H1 (cell line): ENCODE measurements around the gene TLE3. TPM values are rescaled to one million over a fixed set of nuclear protein-coding genes. Genes with fewer than 3 reads are reported as not detected.

Source experiments
- CTCF ChIA-PET: fragments of 300-600 bp; sonication (Branson Sonifier 250); formaldehyde crosslinking; loops from one replicate; lab custom pipeline; 2021; ENCODE audit not compliant: partially characterized antibody; lab: Charles Lee
- POLR2A ChIA-PET: fragments of 300-600 bp; sonication (Branson Sonifier 250); formaldehyde crosslinking; loops from one replicate; lab custom pipeline; 2021; ENCODE audit warnings: inconsistent platforms; ENCODE audit not compliant: partially characterized antibody; lab: Charles Lee
- DNase-seq, 2 experiments: peaks; one replicate each; pipeline versions ENCODE4 v3.0.0 to v3.0.0-alpha.2; 2010 to 2022; ENCODE audit warnings: low spot score in 2 of 2, low read depth in 1 of 2, mixed read lengths in 1 of 2
- FAIRE-seq: peaks from 2 replicates; lab custom pipeline; 2011; peaks lifted over from hg19 to GRCh38; lab: Jason Lieb, UNC
- H2AFZ ChIP-seq: 2 replicates; pipeline ENCODE4 v1.8.1; 2012; ENCODE audit warnings: low read length, inconsistent platforms
- H2AK5ac ChIP-seq: 2 replicates; pipeline ENCODE4 v1.6.1; 2013; ENCODE audit warnings: low read depth, low read length
- H2BK120ac ChIP-seq: replicated peaks from 2 replicates; pipeline ENCODE3; 2013; ENCODE audit warnings: low read depth, low read length, inconsistent platforms
- H2BK12ac ChIP-seq: 2 replicates; pipeline ENCODE4 v1.6.1; 2013; ENCODE audit warnings: low read depth, low read length
- H2BK15ac ChIP-seq: 2 replicates; pipeline ENCODE4 v1.6.1; 2013; ENCODE audit warnings: low read length
- H2BK20ac ChIP-seq: 2 replicates; pipeline ENCODE4 v1.6.1; 2013; ENCODE audit warnings: low read length
- H2BK5ac ChIP-seq: 2 replicates; pipeline ENCODE4 v1.6.1; 2013; ENCODE audit warnings: low read depth, low read length
- H3K14ac ChIP-seq: 2 replicates; pipeline ENCODE4 v1.6.1; 2013; ENCODE audit warnings: inconsistent platforms; ENCODE audit not compliant: insufficient read length
- H3K18ac ChIP-seq: 2 replicates; pipeline ENCODE4 v1.6.1; 2013; ENCODE audit warnings: low read length; ENCODE audit errors: extremely low read depth
- H3K23ac ChIP-seq: 2 replicates; pipeline ENCODE4 v1.6.1; 2013; ENCODE audit warnings: inconsistent platforms; ENCODE audit not compliant: insufficient read length
- H3K23me2 ChIP-seq: 2 replicates; pipeline ENCODE4 v1.6.1; 2013; ENCODE audit warnings: low read depth, low read length
- H3K27ac ChIP-seq: 2 replicates; pipeline ENCODE4 v1.6.1; 2011; ENCODE audit warnings: low read depth, low read length, inconsistent platforms
- H3K27me3 ChIP-seq, 4 experiments: replicated peaks in 1 of 4; 1 replicate in 1 of 4; 2 replicates in 3 of 4; pipeline versions ENCODE4 v1.6.1 to v1.8.1; 2011 to 2013; ENCODE audit warnings: low read length in 3 of 4, mild to moderate bottlenecking in 3 of 4, inconsistent platforms in 2 of 4, mixed read lengths in 2 of 4, moderate library complexity in 1 of 4; ENCODE audit not compliant: control insufficient read depth in 3 of 4, insufficient read depth in 3 of 4; ENCODE audit errors: extremely low read depth in 1 of 4
- H3K36me3 ChIP-seq, 4 experiments: 2 replicates each; pipeline versions ENCODE4 v1.6.1 to v1.8.1; 2011 to 2013; ENCODE audit warnings: mild to moderate bottlenecking in 4 of 4, low read length in 3 of 4, moderate library complexity in 2 of 4, control low read depth in 1 of 4, inconsistent platforms in 1 of 4; ENCODE audit not compliant: insufficient read depth in 4 of 4, control insufficient read depth in 2 of 4
- H3K4ac ChIP-seq: replicated peaks from 2 replicates; pipeline ENCODE3; 2013; ENCODE audit warnings: low read length, low read depth, mixed read lengths, inconsistent platforms; ENCODE audit not compliant: insufficient read length
- H3K4me1 ChIP-seq, 4 experiments: replicated peaks in 1 of 4; 1 replicate in 1 of 4; 2 replicates in 3 of 4; pipeline versions ENCODE4 v1.6.1 to v1.8.1; 2011 to 2013; ENCODE audit warnings: low read length in 3 of 4, inconsistent platforms in 2 of 4, mixed read lengths in 1 of 4; ENCODE audit not compliant: insufficient read depth in 4 of 4, control insufficient read depth in 3 of 4
- H3K4me2 ChIP-seq, 2 experiments: 2 replicates each; pipeline versions ENCODE4 v1.6.1 to v1.8.1; 2011 to 2013; ENCODE audit warnings: low read depth in 2 of 2, low read length in 2 of 2, control low read depth in 1 of 2, inconsistent platforms in 1 of 2, mild to moderate bottlenecking in 1 of 2; ENCODE audit not compliant: insufficient read depth in 1 of 2
- H3K4me3 ChIP-seq, 4 experiments: fragments of 200-600, 300-600 bp in 1 of 4; sonication (generic), shearing (Covaris generic), sonication (Bioruptor Twin) in 1 of 4; 2 replicates each; pipeline versions ENCODE4 v1.5.1 to v1.8.1; 2011 to 2016; ENCODE audit warnings: low read length in 4 of 4, low read depth in 3 of 4, control low read depth in 2 of 4, inconsistent platforms in 2 of 4, mild to moderate bottlenecking in 2 of 4, mixed read lengths in 1 of 4, moderate library complexity in 1 of 4; ENCODE audit not compliant: insufficient read depth in 2 of 4; ENCODE audit errors: extremely low read depth in 1 of 4
- H3K56ac ChIP-seq: replicated peaks from 2 replicates; pipeline ENCODE3; 2013; ENCODE audit warnings: low read depth, mild to moderate bottlenecking, mixed read lengths, low read length, inconsistent platforms; ENCODE audit not compliant: insufficient read length
- H3K79me1 ChIP-seq: 2 replicates; pipeline ENCODE4 v1.6.1; 2013; ENCODE audit warnings: low read depth, low read length, control low read depth
- H3K79me2 ChIP-seq, 2 experiments: 2 replicates each; pipeline versions ENCODE4 v1.6.1 to v1.8.1; 2012 to 2013; ENCODE audit warnings: low read length in 2 of 2, mild to moderate bottlenecking in 2 of 2, inconsistent platforms in 1 of 2; ENCODE audit not compliant: insufficient read depth in 2 of 2, control insufficient read depth in 1 of 2
- H3K9ac ChIP-seq, 4 experiments: replicated peaks in 1 of 4; 1 replicate in 1 of 4; 2 replicates in 3 of 4; pipeline versions ENCODE4 v1.6.1 to v1.8.1; 2011 to 2013; ENCODE audit warnings: low read depth in 3 of 4, low read length in 3 of 4, control low read depth in 2 of 4, mild to moderate bottlenecking in 2 of 4, moderate library complexity in 2 of 4, inconsistent platforms in 1 of 4; ENCODE audit errors: extremely low read depth in 1 of 4
- H3K9me3 ChIP-seq, 2 experiments: 2 replicates each; pipeline versions ENCODE4 v1.6.1 to v1.8.1; 2012 to 2013; ENCODE audit warnings: mild to moderate bottlenecking in 2 of 2, moderate library complexity in 2 of 2, control low read depth in 1 of 2, inconsistent platforms in 1 of 2, low read depth in 1 of 2, low read length in 1 of 2, mixed read lengths in 1 of 2; ENCODE audit not compliant: insufficient read depth in 2 of 2
- H4K20me1 ChIP-seq, 2 experiments: replicated peaks in 1 of 2; 2 replicates each; pipeline versions ENCODE3 to v1.8.1; 2011 to 2013; ENCODE audit warnings: inconsistent platforms in 2 of 2, low read length in 2 of 2, mild to moderate bottlenecking in 1 of 2; ENCODE audit not compliant: insufficient read depth in 2 of 2, control insufficient read depth in 1 of 2
- H4K5ac ChIP-seq: 2 replicates; pipeline ENCODE4 v1.6.1; 2013; ENCODE audit warnings: low read length, low read depth, mixed read lengths, inconsistent platforms; ENCODE audit not compliant: insufficient read length
- H4K8ac ChIP-seq: 2 replicates; pipeline ENCODE4 v1.8.0; 2013; ENCODE audit warnings: mild to moderate bottlenecking, moderate library complexity, low read length, inconsistent platforms; ENCODE audit not compliant: insufficient read depth; ENCODE audit errors: extremely low read depth
- H4K91ac ChIP-seq: replicated peaks from 2 replicates; pipeline ENCODE3; 2013; ENCODE audit warnings: low read length, mixed read lengths, inconsistent platforms; ENCODE audit not compliant: insufficient read length
- CREB1 ChIP-seq: IDR thresholded peaks from 2 replicates; pipeline ENCODE4 v1.6.1; 2012; ENCODE audit warnings: inconsistent platforms
- RXRA ChIP-seq: IDR thresholded peaks from 2 replicates; pipeline ENCODE4 v1.6.1; 2011; ENCODE audit warnings: low read depth, mild to moderate bottlenecking, low read length, moderate library complexity; ENCODE audit not compliant: insufficient read depth
- SUZ12 ChIP-seq: fragments of 200-600 bp; sonication (generic); IDR thresholded peaks from 2 replicates; pipeline ENCODE4 v1.6.1; 2012; ENCODE audit warnings: mild to moderate bottlenecking, inconsistent platforms, low read length, moderate library complexity, mixed read lengths
- TAF1 ChIP-seq: IDR thresholded peaks from 2 replicates; pipeline ENCODE4 v1.6.1; 2011; ENCODE audit warnings: mild to moderate bottlenecking, low read depth, low read length
- WGBS, 2 experiments: shearing (Covaris generic) in 1 of 2; methylation state at CpG; one replicate each; pipeline versions ENCODE4 v1.1.6 to v1.1.7; 2013 to 2015; ENCODE audit warnings: low lambda C conversion rate in 2 of 2, mixed read lengths in 2 of 2, inconsistent platforms in 1 of 2, low coverage in 1 of 2, missing lambda C conversion rate in 1 of 2; ENCODE audit not compliant: insufficient replicate concordance in 2 of 2, insufficient coverage in 1 of 2, insufficient read length in 1 of 2; ENCODE audit errors: extremely low coverage in 1 of 2, missing lambda C conversion rate in 1 of 2; 5-methylcytosine and 5-hydroxymethylcytosine counted together
- polyA plus RNA-seq, 7 experiments: library from polyadenylated mRNA; depleted of rRNA in 3 of 7; stranded (reverse) in 5 of 7; unstranded in 2 of 7; fragments of >200 nt in 5 of 7; fragments of 200-250 nt in 2 of 7; gene quantifications; 1 replicate in 5 of 7; 2 replicates in 1 of 7; 4 replicates in 1 of 7; pipeline versions ENCODE4 v1.2.1 to v1.2.3, GENCODE V29; 2011 to 2013; ENCODE audit warnings: missing spikeins in 2 of 7, mixed read lengths in 2 of 7
- total RNA-seq: library from RNA; stranded (reverse); fragmentation: NEBNext Ultra II Directional; extraction: Animal tissue kit (Norgen Biotek cat#: 25700); gene quantifications from 2 replicates; pipeline ENCODE4 v1.2.1, GENCODE V29; 2021

TLE3 gene
- total and polyA plus RNA-seq, 2 of the 8 experiments (the other 6 are each of a cell fraction or from before 2014, with no cell fraction given), result 25.1 to 61.2 TPM

DNA sequence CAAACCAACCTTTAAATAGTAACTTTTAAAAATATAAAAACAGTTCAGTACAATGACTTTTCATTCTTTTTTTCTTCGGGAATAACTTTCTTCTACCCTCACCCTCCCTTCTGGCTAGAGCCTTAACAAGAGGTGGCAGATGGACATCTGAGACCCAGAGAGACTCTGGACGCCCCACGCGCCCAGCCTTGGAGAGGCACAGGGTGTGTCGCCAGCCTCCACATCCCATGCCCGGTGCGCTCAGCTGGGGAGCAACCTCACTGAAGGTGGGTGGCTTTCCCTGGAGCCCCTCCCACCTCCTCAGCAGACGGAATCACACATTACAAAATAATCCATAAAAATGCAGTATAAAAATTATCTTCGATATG lies 49.5 kb downstream of the TLE3 start:
- FAIRE-seq, result no peak
- ChIA-PET CTCF (interaction anchor here (0.6 to 2.1 kb wide), 5 partner anchors 14 to 585 kb away, joined by 3 to 5 read pairs (median 3); no protein-coding TSS in a partner anchor), POLR2A (interaction anchor here (0.6 to 1.7 kb wide), 3 partner anchors 47 to 165 kb away, joined by 3 read pairs; no protein-coding TSS in a partner anchor)
- 84% methylated on average over 9 of the region's 9 CpGs; no CpG with 5 or more reads in 1 of the 2 experiments for WGBS, 2 experiments
- Histone ChIP-seq H3K9ac (no peak overlapping the region), H2AFZ (no peak overlapping the region), H3K14ac (no peak overlapping the region), H2BK20ac (no peak overlapping the region), H3K27me3 (no peaks in the 10 kb centered on the region), H3K23me2 (peaks cover 3% of the 10 kb centered on the region; the same call in 1 of the 2 replicates), H3K9me3 (no peaks in the 10 kb centered on the region), H3K79me1 (no peaks in the 10 kb centered on the region), H4K20me1 (peaks cover 0 to 6% of the 10 kb centered on the region in 2 experiments), H2BK120ac (no peak overlapping the region), H3K4me2 (no peak overlapping the region), H2BK12ac (no peak overlapping the region), H3K27ac (no peak overlapping the region), H3K4me3 (no peak overlapping the region), H2BK15ac (no peak overlapping the region), H4K8ac (no peak overlapping the region), H3K23ac (no peak overlapping the region), H3K18ac (no peak overlapping the region), H3K79me2 (no peaks in the 10 kb centered on the region), H3K36me3 (peaks cover 19 to 43% (median 31%) of the 10 kb centered on the region in 4 experiments), H4K91ac (no peak overlapping the region), H4K5ac (no peak overlapping the region), H3K4ac (no peak overlapping the region), H3K4me1 (peaks cover 0 to 7% (median 3%) of the 10 kb centered on the region in 4 experiments; a peak in 5 of 7 replicates), H2BK5ac (no peak overlapping the region), H3K56ac (no peak overlapping the region), H2AK5ac (no peak overlapping the region)
- no peak for DNase-seq
- TF ChIP-seq RXRA (no peak), SUZ12 (no peak), CREB1 (no peak), TAF1 (no peak)
